ENCODE data around the gene CNN2.
A peak's percentile ranks its signal among the peaks of the same experiment; 100 is the strongest.

CNN2 gene

GRCh38 chr19:1013218-1013617 is 13.2 kb upstream of the CNN2 start:
- no peak for TF ChIP-seq CTCF (conservative IDR thresholded peaks at IDR 0.05; ENCODE audit: low read depth, low read length)
- no peak overlapping the region for H3K4me3 ChIP-seq (ENCODE audit: low read length)

GRCh38 chr19:1014161-1015060 is 12.0 kb upstream of the CNN2 start:
- no peak for TF ChIP-seq CTCF (conservative IDR thresholded peaks at IDR 0.05; ENCODE audit: low read depth, low read length)
- H3K4me3 ChIP-seq (ENCODE audit: low read length), result no peak overlapping the region
- DNase-seq (ENCODE audit: low read depth), result no peak

More at GRCh38 chr19:1013218-1013617, 13.2 kb upstream of the CNN2 start:
- no peak for DNase-seq (ENCODE audit: low read depth)

GRCh38 chr19:1015061-1015781 is 11.2 kb upstream of the CNN2 start:
- no peak for DNase-seq (ENCODE audit: low read depth)
- no peak overlapping the region for H3K4me3 ChIP-seq (ENCODE audit: low read length)
- TF ChIP-seq CTCF (conservative IDR thresholded peaks at IDR 0.05; ENCODE audit: low read depth, low read length), result no peak

GRCh38 chr19:1015782-1016646 is 10.4 kb upstream of the CNN2 start:
- H3K4me3 ChIP-seq (ENCODE audit: low read length), result no peak overlapping the region
- no peak for TF ChIP-seq CTCF (conservative IDR thresholded peaks at IDR 0.05; ENCODE audit: low read depth, low read length)
- DNase-seq (ENCODE audit: low read depth), result no peak

GRCh38 chr19:1016647-1017114 is 9.7 kb upstream of the CNN2 start:
- no peak overlapping the region for H3K4me3 ChIP-seq (ENCODE audit: low read length)
- TF ChIP-seq CTCF (conservative IDR thresholded peaks at IDR 0.05; ENCODE audit: low read depth, low read length), result no peak
- peak; percentile 80 for DNase-seq (ENCODE audit: low read depth)

GRCh38 chr19:1017115-1017905 is 9.1 kb upstream of the CNN2 start:
- H3K4me3 ChIP-seq (ENCODE audit: low read length), result no peak overlapping the region
- no peak for TF ChIP-seq CTCF (conservative IDR thresholded peaks at IDR 0.05; ENCODE audit: low read depth, low read length)
- DNase-seq (ENCODE audit: low read depth), result no peak

Measured in retinal pigment epithelial cell (primary cell).